CD4-positive, alpha-beta T cell treated with Interleukin-12 subunit alpha and Interleukin-12 subunit beta, for 1 hour (primary cell): ENCODE results near the gene EFCAB6.

Experiments used
- DNase-seq: peaks from one replicate; pipeline ENCODE4 v3.0.0-alpha.2; 2020

EFCAB6 gene

DNA sequence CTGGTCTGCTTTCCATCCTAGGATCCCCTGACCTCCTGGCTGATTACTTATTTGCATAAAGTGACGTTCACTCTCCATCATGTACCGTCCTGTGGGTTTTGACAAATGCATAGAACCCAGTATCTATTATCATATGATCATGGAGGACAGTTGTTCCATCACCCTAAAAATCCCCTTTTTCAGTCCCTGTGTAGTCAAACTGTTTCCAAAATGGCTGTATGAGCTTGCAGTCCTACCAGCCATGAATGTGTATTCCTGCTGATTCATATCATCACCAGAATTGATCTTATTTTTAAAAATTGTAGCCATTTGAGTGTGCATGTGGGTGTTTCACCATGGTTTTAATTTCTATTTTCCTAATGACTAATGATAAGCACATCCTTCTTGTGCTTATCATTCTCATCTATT is 291.5 kb downstream of the EFCAB6 start:
- DNase-seq, result no peak

DNA sequence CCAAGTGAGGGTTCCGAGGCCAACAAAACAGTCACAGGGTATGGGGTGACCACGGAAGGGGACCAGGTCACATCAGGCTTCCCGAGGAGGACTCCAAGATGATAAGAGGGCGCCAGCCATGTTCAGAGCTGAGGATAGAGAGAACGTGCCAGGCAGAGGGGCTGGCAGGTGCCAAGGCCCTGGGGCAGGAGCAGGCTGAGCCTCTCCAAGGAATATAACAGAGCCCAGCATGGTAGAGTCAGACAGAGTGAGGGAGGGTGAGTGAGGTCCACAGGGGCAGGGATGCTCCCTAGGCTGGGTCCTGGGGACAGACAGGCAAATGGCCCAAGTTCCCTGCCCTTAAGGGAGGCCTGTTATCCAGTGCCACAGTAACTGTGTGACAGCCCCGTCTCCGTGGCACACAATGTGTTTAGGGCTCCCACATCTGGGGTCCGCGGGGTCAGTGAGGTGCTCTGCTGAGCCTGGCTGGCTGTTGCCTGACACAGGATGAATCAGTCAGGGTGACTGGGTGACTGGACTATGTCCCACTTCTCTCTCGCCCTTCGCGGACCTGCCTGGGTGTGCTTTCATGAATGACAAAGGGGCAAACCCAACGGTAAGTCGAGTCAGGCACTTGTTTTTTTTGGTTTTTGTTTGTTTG is 295.0 kb downstream of the EFCAB6 start:
- no peak for DNase-seq

DNA sequence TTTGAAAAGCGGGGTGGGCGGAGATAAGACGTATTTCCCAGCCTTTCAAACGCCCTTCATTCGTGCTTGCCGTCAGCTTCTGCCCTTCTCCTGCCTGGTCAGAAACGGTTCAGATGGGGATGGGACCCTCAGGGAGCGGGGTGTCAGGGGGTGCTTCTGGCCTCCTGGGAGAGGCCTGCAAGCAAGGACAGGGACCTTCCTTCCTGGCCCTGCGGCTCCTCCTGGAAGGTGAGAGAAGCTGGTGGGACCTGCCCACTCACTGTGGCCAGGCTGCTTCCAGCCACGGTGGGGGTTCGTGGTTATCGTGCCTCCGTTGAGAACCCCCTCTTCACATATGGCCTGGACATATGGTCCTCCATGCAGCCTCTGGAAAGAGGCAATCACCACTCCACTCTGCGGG is 295.7 kb downstream of the EFCAB6 start:
- no peak for DNase-seq

DNA sequence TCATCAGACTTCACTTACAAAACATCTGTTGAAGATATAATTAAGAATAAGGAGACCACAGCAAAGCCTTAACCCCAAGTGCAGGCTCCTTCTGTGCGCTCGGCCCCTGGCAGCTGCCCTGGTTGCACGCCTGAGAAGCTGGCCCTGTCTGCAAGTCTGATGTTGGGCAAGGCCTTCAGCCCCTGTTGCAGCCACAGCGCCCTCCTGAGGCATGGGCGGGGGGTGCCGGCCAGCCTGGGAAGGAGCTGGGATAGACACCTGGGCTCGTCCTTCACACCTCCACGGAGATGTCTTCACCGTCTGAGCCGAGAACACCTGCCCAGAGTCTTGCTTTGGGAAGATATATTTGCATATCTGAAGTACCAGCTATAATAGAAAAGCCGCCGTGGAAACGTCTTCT is 296.2 kb downstream of the EFCAB6 start:
- DNase-seq, result no peak

DNA sequence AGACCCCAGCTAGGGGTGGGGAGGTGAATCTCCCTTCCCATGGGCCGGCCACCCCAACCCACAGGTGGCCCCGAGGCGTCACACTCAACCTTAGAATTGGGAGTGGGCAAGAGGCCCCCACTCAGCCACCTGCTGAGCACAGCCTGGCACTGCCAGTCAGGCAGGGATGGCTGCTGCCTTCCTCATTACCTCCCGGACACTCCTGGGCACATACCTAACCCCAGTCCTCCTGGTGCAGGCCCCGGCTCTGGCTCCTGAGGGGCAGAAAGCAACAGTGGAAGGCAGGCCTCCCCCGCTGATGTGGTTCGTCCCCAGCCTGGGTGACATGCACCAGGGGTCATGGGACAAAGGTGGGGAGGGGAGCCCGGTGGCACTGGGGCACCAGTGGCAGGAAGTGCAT is 296.7 kb downstream of the EFCAB6 start:
- DNase-seq, result no peak

- DNase-seq, result no peak
Observed at GRCh38 chr22:43514476-43515157, 297.5 kb downstream of the EFCAB6 start.

GRCh38 chr22:43512279-43512678 is 299.8 kb downstream of the EFCAB6 start:
- DNase-seq, result no peak

DNA sequence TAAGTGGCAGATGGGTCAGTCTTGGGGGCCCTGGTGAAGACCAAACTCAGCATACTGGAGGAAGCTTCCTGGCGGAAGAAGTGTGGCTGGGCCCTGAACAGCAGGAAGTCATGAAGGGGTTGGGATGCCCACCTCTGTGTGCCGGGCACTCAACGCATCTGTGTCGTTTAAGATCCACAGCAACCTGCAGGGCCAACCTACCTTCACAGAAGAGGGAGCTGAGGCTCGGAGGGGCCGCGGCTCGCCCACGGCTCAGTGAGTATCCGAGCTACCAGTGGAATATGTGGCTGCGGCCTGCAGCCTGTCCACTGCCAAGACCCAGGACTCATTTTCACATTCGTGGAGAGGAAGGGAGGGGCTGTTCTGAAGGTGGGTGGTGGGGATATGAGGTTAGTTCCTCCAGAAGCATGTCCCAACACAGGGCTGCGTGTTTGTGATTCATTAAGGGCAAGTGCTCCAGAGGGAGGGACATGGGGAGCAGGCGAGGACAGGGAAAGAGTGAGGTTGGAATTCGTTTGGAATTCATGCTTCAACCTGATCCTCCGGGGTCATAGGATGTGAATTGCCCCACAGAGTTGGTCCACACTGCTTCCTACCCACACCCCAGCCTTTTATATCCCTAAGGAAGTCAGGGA is 300.7 kb downstream of the EFCAB6 start:
- DNase-seq, result no peak

- DNase-seq, result no peak
Observed at GRCh38 chr22:43510281-43511070, 301.6 kb downstream of the EFCAB6 start.

- no peak for DNase-seq
Observed at GRCh38 chr22:43509337-43509736, 302.8 kb downstream of the EFCAB6 start.

DNA sequence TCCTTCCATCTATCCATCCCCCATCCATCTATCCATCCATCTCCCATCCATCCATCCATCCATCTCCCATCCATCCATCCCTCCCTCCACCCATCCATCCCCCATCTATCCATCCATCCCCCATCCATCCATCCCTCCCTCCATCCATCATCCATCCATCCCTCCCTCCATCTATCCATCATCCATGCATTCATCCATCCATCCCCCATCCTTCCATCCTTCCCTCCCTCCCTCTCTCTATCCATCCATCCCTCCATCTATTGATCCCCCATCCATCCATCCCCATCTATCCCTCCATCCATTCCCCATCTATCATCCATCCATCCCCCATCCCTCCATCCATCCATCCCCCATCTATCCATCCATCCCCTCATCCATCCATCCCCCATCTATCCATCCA is 303.6 kb downstream of the EFCAB6 start:
- no peak for DNase-seq

DNA sequence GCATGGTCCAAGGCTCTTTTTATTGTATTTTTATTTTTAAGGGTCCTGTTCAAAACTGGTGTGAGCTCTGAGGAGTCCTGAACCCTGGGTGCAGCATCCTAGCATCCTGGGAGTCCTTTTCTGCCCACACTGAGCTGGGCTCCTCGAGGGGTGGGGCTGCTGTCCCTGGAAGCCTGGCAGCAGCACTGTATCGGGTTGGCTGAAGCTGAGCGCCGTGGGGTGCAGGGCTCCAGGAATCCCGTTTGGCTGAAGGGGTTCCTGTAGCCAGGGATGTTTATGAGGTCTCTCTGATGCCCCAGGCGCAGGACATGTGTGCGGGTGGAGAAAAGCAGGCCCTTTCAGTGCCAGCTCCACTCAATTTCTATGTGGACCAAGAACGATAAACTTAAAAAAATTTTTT is 304.9 kb downstream of the EFCAB6 start:
- no peak for DNase-seq

DNA sequence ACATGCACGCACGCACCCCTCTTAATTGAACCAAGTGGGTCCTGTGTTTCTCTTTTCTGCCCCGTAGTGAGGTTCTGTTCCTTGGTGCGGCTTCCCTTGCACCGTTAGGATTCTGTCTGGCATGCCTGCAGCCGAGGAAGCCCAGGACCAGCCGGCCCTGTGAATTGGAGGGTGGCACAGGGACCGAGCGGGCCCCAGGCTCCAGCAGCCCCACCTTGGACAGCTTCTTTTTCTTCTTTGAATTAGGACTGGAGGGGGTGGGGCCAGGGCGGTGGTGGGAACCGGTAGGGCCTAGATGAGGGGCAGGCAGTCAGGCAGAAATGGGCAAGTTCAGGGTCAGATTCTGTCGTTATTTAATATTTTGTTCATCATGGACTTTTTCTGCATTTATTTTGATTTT is 305.6 kb downstream of the EFCAB6 start:
- no peak for DNase-seq

GRCh38 chr22:43505896-43506295 is 306.2 kb downstream of the EFCAB6 start:
- DNase-seq, result no peak

- no peak for DNase-seq
Observed at GRCh38 chr22:43505423-43505822, 306.7 kb downstream of the EFCAB6 start.

GRCh38 chr22:43504666-43505261 is 307.3 kb downstream of the EFCAB6 start:
- no peak for DNase-seq

GRCh38 chr22:43504068-43504467 is 308.0 kb downstream of the EFCAB6 start:
- DNase-seq, result no peak

DNA sequence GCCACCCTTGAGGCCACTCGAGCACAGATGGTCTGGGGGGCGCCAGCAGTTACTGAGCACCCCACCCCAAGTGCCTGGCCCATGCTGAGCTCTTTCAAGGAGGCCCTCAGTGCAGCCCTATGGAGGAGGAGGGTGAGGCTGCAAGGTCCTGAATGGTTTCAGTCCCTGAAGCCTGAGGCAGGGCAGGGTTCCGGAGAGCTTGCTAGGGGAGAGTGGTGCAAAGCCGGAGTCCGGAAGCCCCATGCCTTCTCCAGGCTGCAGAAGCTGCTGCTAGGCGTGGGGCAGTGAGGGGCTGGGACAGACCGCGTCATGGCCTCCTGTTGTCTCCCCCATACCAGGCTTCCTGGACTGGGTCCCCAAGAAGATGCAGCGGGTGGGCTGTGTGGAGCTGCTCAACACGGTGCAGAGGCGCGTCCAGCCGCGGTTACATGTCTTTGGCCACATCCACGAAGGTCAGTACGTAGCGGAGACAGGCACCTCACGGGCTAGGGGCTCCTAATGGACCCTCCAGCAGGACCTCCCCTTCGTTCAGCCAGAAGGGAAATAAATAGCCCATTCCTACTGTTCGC is 309.7 kb downstream of the EFCAB6 start:
- DNase-seq, result no peak

GRCh38 chr22:43501878-43502277 is 310.2 kb downstream of the EFCAB6 start:
- DNase-seq, result no peak

- no peak for DNase-seq
Observed at GRCh38 chr22:43500792-43501785, 311.0 kb downstream of the EFCAB6 start.

DNA sequence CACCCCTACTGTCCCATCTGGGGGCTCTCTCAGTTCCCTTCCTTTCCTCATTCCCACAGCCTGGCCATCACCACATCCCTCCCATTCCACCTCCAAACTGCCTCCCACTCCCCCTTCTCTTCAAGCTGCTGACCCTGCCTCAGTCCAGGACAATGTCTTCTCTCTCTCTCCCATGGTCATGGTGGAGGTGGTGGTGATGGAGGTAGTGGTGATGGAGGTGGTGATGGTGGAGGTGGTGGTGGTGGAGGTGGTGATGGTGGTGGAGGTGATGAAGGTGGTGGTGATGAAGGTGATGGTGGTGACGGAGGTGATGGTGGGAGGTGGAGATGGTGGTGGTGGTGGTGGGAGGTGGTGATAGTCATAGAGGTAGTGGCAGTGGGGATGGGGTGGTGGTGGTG is 313.2 kb downstream of the EFCAB6 start:
- DNase-seq, result no peak
